Stimulated activated CD4-positive, alpha-beta T cell treated with anti-CD3 and anti-CD28 coated beads, Interleukin-12 subunit alpha, Interleukin-12 subunit beta, amount 100 ng/mL, for 48 hours (primary cell): ENCODE data around the gene PLSCR1.
"Not testable (repeated sequence)": the region's sequence is repeated elsewhere in the genome, so short reads cannot be mapped to it uniquely, and the experiment has no call there.

ENCODE experiments used
- DNase-seq, 3 donors: peaks; one replicate each; pipeline ENCODE4 v3.0.0-alpha.2; 2020; ENCODE audit warnings: low read depth in 2 of 3, low spot score in 1 of 3

The PLSCR1 gene

DNA sequence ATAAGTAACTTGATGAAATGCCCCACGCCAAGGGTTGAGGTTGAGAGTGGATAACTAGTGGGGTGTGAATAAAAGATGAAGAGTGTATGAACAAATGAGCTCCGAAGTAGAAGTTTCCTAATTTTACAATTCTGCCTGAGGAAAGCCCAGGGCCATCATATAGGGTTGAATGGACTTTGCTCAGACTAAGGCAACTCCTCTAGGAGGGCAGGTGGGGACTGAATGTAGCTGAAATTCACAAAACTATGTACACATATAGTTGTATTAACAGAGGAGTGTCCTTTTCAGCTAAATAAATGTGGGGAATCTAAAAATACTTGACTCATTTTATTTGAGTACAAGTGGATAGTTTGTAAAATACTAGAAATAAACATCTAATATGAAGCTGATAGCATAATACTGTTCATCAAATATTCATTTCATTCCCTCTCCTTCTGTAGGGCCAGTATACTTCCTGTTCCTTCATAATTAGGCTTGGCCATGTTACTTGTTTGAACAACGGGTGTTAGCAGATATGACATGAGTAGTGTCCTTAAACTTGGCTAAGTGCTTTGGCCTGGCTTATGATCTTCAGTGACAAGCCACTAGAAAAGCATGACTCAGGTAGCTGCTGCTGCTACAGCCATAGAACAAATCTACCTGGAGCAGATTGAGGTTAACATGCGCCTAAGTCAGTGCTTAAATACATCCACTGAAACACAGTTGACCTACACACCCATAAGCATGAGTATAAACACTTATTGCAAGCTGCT lies 26.5 kb downstream of the PLSCR1 start:
- DNase-seq, result no peak

DNA sequence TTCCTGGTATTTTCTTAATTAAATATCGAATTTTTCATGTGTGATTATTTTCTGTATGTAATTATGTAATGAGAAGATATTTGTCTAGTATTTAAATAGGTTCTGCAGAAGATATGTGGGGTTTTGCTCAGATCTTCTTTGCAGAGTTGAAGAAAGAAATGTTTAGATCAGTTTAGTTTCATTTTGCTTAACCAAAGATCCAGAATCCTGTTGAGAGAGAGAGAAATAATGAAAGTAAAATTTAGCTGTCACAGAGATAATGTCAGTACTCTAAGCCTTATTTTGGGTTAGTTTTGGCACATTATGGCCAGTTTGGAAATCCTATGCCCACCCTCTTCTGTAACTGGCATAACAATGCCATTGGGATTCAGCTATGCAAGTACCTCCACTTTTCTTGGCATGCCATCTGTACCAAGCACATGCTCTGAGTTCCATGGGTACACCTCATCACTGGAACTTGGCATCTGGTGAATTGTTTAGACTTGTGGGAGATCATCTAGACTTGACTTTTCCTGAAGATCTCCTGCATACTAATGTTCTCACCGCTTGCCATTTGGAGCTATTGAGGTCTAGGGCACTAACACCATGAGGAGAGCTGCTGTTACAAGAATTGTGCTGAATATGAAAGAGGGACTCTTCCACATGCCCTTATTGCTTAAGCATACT lies 30.9 kb downstream of the PLSCR1 start:
- no peak for DNase-seq

- no peak for DNase-seq
Observed at GRCh38 chr3:146511402-146512134, 32.8 kb downstream of the PLSCR1 start.

DNA sequence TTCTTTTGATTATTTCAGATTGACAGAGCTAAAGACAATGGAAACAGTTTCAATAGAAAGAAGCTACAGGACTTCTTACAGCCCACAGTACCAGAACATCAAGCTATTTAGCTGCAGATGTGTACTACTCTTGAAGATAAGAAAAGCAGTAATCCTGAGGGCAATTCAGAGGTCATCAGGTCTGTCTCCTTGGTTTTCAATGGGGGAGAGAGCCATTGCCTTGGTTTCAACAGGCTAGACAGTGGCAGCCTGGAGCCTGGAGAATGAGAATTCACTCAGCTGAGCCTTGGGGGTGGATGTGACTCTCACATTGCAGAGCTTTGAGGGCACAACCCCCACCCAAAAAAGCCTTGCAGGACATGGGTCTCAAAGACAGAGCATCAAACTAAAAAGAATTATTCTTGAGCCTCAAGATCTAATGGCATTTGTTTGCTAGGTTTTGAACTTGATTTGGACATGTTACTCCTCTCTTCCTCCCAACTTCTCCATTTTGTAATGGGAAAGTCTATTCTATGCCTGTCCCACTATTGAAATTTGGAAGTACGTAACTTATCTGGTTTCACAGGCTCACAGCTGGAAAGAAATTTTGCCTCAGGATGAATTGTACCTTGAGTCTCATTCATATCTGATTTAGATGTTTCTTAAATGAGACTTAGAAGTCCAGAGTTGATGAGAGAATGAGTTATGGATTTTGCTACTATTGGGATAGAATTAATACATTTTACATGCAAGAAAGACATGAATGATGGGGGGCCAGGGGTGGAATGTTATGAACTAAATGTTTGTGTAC lies 36.9 kb downstream of the PLSCR1 start:
- no peak for DNase-seq

- DNase-seq, result no peak
Observed at GRCh38 chr3:146505516-146505915, 38.9 kb downstream of the PLSCR1 start.

- no peak for DNase-seq
Observed at GRCh38 chr3:146504498-146505197, 39.8 kb downstream of the PLSCR1 start.

- no peak for DNase-seq
Observed at GRCh38 chr3:146503461-146504202, 40.8 kb downstream of the PLSCR1 start.

GRCh38 chr3:146502887-146503460 lies 41.4 kb downstream of the PLSCR1 start:
- DNase-seq, result no peak

GRCh38 chr3:146501752-146502151 lies 42.7 kb downstream of the PLSCR1 start:
- no peak for DNase-seq

DNA sequence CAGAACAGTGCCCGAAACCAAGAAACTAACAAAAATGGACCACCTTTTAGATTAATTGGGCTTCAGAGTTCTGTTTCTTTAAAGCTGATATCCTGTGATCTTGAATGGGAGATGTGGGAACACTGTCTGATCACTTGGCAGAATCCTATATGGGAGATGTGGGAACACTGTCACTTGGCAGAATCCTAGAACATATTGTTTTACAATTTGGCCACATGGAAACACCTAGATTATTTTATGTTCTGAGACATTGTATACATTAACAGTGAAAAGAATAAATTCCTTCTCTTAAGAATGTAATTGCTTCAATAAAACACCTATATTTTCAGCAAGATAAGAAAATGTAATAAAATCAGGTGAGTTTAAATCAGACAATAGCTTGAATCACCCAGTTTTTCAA lies 44.7 kb downstream of the PLSCR1 start:
- no peak for DNase-seq

- DNase-seq, result peak in 2 of 3 donors; percentile 13 to 31
Observed at GRCh38 chr3:146498002-146498736, 46.2 kb downstream of the PLSCR1 start.

DNA sequence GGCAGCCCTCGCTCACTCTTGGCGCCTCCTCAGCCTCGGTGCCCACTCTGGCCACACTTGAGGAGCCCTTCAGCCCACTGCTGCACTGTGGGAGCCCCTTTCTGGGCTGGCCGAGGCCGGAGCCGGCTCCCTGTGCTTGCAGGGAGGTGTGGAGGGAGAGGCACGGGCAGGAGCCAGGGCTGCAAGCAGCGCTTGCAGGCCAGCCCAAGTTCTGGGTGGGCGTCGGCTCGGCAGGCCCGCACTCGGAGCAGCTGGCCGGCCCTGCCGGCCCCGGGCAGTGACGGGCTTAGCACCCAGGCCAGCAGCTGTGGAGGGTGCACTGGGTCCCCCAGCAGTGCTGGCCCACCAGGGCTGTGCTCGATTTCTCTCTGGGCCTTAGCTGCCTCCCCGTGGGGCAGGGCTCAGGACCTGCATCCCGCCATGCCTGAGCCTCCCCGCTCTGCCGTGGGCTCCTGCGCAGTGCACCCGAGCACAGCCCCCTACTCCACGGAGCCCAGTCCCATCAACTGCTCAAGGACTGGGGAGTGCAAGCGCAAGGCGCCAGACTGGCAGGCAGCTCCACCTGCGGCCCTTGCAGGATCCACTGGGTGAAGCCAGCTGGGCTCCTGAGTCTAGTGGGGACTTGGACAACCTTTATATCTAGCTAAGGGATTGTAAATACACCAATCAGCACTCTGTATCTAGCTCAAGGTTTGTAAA lies 47.1 kb downstream of the PLSCR1 start:
- not testable (repeated sequence) for DNase-seq

DNA sequence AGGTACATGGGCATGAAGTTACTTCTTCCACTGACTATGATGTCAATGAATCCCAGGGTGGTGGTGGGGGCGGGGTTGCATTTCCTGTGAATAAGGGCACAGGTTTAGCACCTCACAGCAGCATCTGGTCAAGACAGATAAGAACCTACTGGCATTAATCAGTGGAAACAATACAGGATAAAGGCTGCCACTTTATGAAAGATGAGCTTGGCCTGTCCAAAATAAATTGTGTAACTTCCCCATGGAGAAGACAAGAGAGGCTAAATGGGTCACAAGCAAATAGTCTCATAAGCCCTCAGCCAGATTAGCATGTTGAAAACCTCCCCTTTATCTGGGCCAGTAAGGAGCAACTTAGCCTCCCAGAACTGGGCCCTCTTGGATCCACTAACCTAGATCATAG lies 47.7 kb downstream of the PLSCR1 start:
- DNase-seq, result no peak

GRCh38 chr3:146496251-146496650 lies 48.2 kb downstream of the PLSCR1 start:
- no peak for DNase-seq

- no peak for DNase-seq
Observed at GRCh38 chr3:146493761-146494160, 50.6 kb downstream of the PLSCR1 start.

DNA sequence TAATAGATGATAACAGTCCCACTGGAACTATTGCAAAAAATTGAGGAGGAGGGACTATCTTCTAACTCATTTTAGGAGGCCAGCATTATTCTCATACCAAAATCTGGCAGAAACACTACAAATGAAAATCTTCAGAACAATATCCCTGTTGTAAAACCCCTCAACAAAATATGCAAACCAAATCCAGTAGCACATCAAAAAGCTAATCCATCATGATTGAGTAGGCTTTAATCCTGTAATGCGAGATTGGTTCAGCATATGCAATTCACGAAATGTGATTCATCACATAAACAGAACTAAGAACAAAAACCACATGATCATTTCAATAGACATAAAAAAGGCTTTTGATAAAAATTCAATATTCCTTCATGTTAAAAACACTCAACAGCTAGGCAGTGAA lies 51.2 kb downstream of the PLSCR1 start:
- DNase-seq, result no peak

GRCh38 chr3:146491303-146491702 lies 53.1 kb downstream of the PLSCR1 start:
- no peak for DNase-seq

- no peak for DNase-seq
Observed at GRCh38 chr3:146485297-146485696, 59.1 kb downstream of the PLSCR1 start.
